Stimulated activated naive CD4-positive, alpha-beta T cell treated with Interleukin-2 at 50 U/mL for 16 hours (primary cell): ENCODE data around the gene MRTFB.

ENCODE experiments used
- DNase-seq: peaks from one replicate; lab custom pipeline; 2025; lab: John Stamatoyannopoulos, UW

The MRTFB gene

DNA sequence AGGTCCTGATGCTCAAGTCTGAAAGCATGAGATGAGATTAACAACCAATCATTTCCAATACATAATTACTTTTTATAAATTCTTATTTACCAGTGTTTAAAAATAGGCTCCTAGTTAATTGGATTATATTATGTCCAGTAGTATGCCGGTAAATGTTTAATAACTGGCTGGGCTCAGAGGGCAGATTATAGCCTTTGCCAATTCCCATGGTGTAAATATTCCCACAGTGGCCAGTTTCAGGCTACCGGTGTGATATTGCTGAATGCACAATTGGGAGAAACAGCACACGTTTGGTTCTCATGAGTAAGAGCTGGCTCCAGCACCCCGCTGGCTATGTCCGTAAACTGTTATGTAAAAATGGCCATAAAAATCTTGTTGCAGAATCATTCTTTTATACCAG lies 167.6 kb downstream of the MRTFB start:
- DNase-seq = no peak

DNA sequence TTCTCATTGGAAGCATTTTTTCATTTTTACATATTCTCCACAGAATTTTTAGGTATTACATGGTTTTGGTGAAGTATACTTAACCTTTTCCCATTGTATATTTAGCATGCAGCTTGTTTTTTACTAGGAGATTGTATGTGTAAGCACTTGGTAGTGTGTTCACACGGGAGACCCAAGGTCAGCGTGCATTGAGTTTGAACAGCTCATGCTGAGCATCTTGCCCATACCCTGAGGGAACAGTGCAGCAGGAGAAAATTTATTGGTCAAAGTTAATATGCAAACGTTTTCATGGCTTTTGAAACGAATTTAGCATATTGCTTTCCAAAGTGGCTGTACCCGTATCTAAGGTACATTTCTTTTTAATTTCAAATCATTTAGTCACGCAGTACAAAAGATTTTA lies 168.7 kb downstream of the MRTFB start:
- DNase-seq = no peak

DNA sequence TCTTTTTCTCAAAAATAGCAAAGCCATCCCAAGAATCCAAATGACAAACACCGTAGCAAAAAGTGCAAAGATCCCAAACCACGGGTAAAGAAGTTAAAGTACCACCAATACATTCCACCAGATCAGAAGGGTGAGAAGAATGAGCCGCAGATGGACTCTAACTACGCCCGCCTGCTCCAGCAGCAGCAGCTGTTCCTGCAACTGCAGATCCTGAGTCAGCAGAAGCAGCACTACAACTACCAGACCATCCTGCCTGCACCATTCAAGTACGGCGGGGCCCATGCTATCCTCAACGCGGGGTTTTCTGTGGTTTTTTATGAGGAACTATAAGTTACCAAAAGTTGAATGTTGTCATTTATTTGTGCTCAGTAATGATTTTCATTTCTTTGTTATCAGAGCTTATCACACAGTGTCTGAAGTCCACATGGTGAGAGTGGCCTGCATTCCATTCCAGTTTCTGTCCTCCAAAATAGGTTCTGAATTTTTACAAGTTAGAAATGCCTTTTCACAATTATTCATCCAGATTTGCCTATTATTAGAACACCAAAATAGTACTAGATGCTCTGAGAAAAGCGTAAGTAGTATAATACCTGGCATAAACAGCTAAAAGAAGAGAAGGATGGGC lies 169.2 kb downstream of the MRTFB start:
- no peak for DNase-seq

DNA sequence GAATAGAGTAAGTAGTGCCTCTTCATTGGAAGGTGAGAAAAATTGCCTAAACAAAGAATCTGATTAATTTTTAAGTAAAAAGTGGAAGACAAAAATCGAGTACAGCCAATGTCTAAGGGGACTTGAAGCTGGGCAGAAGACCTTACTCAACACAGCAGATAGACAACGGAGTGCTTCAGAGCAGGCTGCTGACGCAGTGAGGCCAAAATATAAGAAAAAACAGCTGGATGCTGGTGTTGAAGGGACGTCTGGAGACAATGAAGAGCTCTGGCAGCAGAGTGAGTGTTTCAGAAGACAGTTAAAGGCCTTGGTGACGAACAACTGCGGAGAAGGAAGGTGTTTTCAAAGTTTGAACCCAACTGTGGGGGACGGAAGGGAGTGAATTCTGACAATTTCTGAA lies 169.8 kb downstream of the MRTFB start:
- DNase-seq = no peak

DNA sequence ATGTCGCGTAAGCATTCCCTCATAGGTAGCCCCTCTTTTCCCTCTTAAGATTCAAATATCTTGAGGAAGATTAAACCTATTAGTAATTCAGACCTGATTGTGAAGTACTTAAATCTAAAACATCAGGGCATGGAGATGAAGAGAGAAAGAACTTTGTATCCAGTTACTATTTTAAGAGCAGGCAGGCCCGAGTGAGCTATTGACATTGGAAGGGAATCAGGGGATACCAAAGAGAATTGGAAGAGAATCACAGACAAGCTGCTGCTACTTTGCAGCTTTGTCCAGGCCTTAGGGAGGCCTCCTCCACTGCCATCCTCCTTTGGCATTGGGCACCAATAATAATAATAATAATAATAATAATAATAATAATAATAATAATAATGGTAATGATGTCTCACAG lies 170.5 kb downstream of the MRTFB start:
- DNase-seq = no peak

DNA sequence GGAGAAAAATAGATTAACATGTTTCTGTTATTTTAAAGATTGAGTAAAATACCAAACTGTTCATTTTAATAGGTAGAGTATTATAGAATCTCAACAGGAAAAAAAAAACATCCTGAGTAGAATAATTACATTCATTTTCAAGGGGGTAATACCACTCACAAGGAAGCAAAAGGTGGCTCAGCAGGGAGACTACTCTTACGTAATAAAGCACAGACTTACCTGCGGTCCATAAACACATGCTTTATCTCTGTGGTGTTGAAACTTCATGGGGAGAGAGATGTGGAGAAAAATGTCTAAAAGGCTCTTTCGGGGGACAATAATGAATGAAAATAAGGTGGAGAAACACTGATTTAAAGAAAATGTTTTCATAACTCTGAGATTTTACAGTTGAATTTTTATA lies 171.7 kb downstream of the MRTFB start:
- DNase-seq = no peak

DNA sequence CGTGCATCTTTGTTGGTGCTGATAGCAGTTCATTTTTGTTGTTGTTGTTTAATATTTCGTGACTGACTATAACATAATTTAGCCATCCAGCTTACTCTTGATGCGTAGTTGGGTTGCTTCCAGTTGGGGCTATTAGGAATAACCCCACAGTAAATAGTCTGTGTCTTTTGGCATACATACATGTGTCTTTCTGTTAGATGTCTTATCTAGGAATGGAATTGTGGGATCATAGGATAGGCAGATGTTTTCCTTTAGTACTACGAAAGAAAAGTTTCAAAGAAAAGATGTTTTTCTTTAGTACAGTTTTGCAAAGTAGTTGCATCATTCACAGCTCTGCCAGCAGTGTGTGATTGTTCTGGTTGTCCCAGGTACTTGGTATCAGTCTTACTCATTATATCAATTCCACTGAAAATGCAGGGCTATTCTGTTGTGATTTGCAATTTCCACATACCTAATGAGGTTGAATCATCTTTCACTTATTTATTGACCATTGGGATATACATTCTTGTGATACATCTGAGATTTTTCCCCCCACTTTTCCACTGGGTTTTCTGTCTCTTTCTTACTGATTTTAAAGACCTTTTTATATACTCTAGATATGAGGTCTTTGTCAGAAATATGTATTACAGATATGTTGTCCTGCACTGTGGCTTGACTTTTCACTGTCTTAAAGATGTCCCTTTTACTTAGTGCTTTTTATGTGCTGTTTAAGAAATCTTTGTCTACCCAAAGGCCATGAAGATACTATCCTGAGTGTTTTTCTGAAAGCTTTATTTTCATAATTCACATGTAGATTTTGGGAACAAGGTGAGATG lies 173.3 kb downstream of the MRTFB start:
- no peak for DNase-seq

DNA sequence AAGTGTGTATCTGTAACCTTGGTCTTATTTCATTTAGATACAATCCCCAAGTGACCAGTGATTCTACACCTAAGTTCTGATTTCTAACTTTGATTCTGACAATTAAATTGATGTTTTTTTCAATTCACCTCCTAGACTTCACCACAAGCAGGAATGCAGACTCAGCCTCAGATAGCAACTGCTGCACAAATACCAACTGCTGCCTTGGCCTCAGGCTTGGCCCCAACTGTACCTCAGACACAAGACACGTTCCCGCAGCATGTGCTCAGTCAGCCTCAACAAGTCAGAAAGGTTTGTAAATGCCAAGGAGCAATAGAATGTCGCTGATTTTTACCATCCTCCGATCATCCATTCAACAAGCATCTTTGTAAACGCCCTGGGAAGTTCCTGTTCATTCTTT lies 177.7 kb downstream of the MRTFB start:
- DNase-seq = no peak

DNA sequence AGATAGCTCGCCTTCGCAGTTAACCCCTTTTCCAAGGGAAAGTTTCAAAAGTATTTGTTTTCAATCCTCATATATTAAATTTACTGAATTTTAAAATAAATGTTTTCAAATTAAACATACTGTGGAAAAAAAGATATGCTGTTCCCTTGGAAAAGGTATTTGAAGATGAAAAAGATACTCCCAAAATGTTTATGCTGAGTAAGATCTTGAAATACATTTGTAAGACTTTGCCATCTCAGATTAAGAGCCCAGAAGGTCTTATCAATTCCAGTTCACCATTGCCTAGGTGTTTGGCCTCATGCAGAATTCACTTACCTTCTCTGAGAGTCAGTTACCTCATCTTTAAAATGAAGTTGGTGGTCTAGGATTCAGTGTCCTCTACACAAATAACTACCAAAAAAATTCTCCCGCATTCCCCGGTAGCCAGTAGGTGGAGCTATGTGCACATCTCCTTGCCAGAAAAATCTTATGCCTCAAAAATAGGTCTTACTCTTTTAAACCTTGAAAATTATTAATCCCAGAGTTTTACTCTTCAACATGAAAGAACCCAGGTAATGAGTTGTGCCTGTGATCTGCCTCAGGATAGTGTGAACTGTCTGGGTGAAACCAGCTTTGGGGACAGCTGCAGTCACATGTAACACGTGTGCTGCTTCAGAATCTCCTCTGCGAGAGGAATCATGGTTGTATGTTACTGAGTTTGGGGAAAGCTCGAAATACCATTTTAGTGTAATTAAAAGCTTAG lies 178.3 kb downstream of the MRTFB start:
- peak; percentile 7 for DNase-seq

DNA sequence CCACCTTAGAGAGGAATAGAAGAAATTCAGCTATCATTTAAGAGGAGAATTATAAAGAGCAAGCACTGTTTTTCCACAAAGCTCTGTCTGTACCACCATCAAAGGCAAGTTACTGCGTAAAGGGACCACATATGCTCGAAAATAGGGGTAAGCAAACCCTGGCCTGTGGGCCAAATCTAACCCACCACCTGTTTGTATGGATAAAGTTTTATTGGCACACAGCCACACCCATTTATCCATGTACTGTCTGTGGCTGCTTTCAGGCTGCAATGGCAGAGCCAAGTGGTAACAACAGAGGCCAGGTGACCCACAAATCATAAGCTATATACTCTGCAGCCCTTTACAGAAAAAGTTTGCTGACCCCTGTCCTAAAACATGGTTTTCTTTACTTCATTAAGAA lies 180.3 kb downstream of the MRTFB start:
- DNase-seq = no peak

DNA sequence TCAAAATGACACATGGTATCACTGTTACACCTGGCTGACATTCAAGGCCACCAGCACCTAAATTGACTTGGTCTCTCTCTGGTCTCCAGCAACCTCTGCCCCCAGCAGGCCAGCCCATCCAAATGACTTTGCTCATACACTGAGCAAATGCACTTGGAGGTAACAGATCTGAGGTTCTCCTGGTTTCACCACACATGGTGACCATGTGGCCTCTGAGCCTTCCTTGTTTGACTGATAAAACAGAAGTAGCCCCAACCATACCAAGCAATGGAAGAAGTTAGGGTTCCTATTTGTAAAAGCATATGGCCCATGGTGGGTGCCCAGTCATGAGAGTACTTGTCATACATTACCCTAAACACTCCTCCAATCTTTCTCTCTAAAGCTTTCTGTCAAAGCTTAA lies 181.7 kb downstream of the MRTFB start:
- no peak for DNase-seq

DNA sequence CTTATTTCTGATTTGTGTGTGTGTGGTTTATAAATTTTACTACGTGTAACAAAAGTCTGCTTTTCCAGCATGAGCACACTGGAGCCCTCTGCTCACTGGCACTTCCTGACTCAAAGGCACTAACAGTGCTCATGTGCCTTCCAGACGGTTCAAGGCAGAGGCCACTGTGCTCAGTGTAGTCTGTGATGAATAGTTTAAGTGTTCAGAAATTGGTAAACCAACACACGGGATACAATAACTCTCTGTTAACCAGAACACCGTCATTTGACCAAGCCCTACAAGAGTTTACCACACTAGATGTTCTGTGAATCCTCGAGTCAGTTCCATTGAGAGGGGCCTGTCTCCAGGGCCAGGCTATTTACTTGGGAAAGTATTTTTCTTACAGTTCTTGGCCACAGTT lies 191.9 kb downstream of the MRTFB start:
- DNase-seq = no peak

DNA sequence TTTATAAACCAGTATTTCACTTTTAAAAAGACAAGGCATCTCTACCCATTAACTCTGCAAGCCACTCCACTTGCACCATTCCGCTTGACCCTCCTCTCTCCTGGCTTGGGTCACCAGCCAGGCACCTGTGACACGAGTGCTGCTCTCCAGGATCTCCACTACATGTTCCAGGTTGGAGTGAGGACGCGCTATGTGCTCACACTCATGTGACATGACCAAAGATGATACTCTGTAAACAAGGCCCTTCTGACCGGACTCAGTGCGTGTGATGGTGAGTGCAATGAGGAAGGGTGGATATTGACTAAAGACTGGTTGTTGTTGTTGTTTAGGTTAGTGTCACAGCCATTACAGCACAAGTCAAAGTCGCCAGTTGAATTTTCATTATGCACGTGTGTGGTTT lies 192.7 kb downstream of the MRTFB start:
- DNase-seq = no peak

DNA sequence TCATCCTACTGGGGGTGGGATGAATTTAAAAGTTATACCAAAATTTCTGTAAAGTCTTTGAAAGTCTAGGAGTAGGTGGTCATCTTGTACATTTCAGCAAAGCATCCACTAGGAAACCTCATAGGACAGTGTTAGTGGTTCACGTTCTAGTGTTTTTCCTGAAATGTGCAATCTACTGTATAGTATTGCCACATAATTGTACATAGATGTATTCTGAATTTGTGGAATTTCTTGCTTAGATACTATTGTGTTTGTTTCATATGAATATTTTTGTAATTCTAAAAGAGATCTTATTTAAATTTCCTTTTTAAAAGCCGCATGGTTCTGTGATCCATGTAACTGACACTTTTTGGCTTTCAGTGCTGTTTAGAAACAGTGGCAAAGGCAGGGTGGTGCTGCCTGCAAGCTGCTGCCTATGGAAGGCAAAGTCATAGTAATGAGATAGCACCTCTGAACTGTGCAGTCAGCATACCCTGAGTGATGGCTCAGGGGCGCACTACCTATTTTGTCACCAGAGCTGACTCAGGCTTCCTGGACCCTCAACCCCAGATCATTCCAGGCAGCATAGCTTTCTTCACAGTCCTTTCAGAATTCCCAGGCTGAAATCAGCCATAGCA lies 193.3 kb downstream of the MRTFB start:
- no peak for DNase-seq

DNA sequence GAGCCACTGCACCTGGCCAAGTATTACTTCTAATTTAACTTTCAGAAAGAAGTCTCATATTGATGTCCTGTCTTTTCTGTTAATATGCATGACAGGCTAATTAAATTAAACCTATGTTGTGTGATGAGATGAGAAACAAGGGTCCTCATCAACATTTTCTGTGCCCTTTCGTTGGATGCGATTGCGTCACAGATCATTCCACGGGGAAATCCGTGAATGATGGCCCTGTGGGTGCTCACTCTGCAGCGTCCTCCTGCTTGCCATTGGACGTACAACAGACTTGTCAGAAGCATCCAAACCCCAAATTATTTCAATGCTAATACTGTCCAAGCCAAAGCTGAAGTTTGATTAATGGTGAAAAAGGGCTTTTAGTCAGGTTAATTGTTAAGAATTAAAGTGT lies 197.0 kb downstream of the MRTFB start:
- no peak for DNase-seq

DNA sequence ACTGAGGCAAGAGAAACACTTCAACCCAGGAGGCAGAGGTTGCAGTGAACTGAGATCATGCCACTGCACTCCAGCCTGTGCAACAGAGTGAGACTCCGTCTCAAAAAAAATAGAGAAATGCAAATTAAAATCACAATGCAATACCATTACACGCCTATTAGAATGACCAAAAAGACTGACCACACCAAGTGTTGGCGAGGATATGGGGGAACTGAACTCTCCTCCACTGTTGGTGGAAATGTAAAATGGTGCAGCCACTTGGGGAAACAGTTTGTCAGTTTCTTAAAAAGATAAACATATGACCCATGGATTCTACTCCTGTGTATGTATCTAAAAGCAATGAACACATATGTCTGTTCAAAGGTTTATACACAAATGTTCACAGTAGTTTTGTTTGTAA lies 204.8 kb downstream of the MRTFB start:
- no peak for DNase-seq

DNA sequence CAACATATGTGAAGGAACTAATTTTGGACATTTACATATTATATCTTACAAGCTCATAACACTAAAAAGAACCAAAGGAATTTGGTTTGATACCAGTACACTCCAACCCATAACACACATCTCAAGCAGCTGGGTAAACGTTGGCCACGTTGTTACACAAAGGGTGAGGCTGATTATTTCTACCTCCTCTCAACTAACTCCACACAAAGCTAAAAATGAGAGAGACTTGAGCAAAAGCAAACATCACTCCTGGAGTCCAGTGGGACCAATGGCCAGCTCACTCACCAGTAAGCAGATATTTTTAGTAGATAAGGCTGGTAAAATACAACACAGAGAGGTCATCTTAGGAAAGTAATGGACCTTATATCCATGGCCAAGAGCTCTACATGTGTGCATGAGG lies 207.6 kb downstream of the MRTFB start:
- DNase-seq = no peak

DNA sequence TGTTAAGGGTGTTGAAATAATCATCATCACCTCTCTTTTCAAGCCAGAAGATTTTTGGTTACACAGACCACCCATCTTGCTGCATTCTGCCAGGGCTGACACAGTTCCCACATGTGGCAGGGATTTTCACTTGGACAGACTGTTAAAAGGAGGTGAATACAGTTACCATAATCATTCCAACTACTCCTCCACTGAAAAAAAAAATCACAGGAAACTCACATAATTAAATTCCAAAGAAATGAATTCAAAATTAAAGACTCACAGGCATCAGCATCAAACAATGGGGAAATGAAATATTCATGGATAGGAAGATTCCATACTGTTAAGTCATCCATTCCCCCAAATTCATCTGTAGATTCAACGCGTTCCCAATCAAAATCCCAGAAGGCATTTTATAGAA lies 209.4 kb downstream of the MRTFB start:
- DNase-seq = no peak

DNA sequence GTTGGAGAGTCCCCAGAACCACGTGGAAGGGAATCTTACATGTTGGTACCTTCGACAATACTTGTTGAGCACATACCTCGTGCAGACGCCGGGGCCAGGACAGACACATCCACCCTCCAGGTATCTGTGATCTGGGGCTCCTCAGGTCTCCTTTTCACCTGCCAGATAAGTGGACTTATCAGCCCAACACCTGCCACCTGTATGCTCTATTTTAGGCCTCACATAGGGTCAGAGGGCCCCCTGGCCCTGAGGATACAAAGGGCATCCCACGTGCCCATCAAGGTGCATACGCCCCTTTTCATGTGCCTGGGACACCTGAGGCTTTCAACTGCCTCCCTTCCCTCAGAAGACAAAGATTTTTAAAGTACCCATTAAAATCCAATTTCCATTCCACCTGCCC lies 212.7 kb downstream of the MRTFB start:
- no peak for DNase-seq

DNA sequence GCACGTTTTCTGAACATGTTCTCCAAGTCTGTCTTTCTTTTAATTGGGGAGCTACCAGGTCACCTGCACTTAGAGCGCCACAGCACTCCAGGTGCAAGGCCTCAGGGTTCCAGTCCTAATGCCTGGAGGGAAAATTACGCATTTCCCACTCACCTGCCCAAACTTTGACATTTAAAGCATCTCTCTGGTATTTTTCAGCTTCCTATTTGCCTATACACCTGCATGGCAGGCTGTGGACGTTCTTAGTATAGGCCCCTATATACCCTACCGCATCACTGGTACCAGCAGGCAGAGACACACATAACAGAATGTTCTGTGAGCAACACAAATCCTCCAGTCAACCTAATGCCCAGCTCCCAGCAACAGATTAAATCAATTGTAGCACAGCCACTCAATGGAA lies 213.3 kb downstream of the MRTFB start:
- DNase-seq = no peak

DNA sequence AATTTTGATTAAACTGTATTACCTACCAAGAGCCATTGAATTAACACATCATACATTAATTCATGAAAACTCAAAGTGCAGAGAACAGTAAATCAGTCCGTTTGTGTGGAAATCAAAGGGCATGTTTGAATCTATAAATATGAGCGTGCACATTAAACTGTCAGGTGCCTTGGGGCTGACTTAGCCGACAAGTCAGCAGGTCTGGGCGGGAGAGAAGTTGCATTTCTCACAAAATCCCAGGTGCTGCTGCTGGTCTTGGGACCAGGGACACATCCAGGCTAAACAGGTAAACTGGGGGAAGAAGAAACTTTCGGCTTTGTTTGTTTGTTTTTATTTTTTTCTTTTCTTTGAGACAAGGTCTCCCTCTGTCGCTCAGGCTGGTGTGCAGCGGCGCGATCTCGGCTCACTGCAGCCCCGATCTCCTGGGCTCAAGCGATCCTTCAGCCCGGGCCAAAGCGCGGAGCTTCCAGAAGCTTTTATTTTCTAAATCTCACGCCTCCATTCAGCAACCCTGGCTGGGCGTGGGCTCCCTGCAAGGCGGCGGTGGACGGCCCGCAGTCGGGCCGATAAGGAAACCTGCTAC lies 213.9 kb downstream of the MRTFB start:
- peak; percentile 63 for DNase-seq
